Keratinocyte (primary cell): ENCODE measurements around the gene STRIT1. TPM values are rescaled to one million over a fixed set of nuclear protein-coding genes. Genes with fewer than 3 reads are reported as not detected.

Experiments used
- DNase-seq: peaks from one replicate; pipeline ENCODE4 v3.0.0-alpha.2; 2011; ENCODE audit warnings: low read depth, missing footprints, low spot score
- FAIRE-seq: peaks from 2 replicates; lab custom pipeline; 2011; peaks lifted over from hg19 to GRCh38; lab: Jason Lieb, UNC
- H2AFZ ChIP-seq: 2 replicates; pipeline ENCODE4 v1.6.0; 2012; ENCODE audit warnings: low read length, control low read depth, inconsistent platforms; ENCODE audit not compliant: control insufficient read depth
- H3K27ac ChIP-seq: 2 replicates; pipeline ENCODE4 v1.5.1; 2011; ENCODE audit warnings: low read length; ENCODE audit not compliant: control insufficient read depth, insufficient read depth
- H3K27me3 ChIP-seq: 3 replicates; pipeline ENCODE4 v1.6.0; 2011; ENCODE audit warnings: low read length; ENCODE audit not compliant: control insufficient read depth, insufficient read depth; ENCODE audit errors: extremely low read depth
- H3K36me3 ChIP-seq, 2 experiments: 2 replicates in 1 of 2; 3 replicates in 1 of 2; pipeline ENCODE4 v1.5.1; 2011; ENCODE audit warnings: low read length in 2 of 2, mild to moderate bottlenecking in 1 of 2; ENCODE audit not compliant: control insufficient read depth in 2 of 2, insufficient read depth in 2 of 2; ENCODE audit errors: extremely low read depth in 1 of 2
- H3K4me1 ChIP-seq: 3 replicates; pipeline ENCODE4 v1.5.1; 2011; ENCODE audit warnings: low read length; ENCODE audit not compliant: control insufficient read depth, insufficient read depth; ENCODE audit errors: extremely low read depth
- H3K4me2 ChIP-seq: 3 replicates; pipeline ENCODE4 v1.6.0; 2011; ENCODE audit warnings: low read depth, low read length; ENCODE audit not compliant: control insufficient read depth, insufficient read depth; ENCODE audit errors: extremely low read depth
- H3K4me3 ChIP-seq, 3 experiments: fragments of 200-600 bp in 1 of 3; sonication (generic) in 1 of 3; 2 replicates in 2 of 3; 3 replicates in 1 of 3; pipeline ENCODE4 v1.5.1; 2011 to 2016; ENCODE audit warnings: low read length in 3 of 3, mild to moderate bottlenecking in 3 of 3, control low read depth in 2 of 3, inconsistent platforms in 1 of 3, low read depth in 1 of 3, mixed read lengths in 1 of 3, mixed run types in 1 of 3, moderate library complexity in 1 of 3; ENCODE audit not compliant: control insufficient read depth in 2 of 3, insufficient read depth in 2 of 3; ENCODE audit errors: extremely low read depth in 1 of 3
- H3K79me2 ChIP-seq: 2 replicates; pipeline ENCODE4 v1.6.0; 2012; ENCODE audit warnings: low read length; ENCODE audit not compliant: control insufficient read depth, insufficient read depth
- H3K9ac ChIP-seq: 3 replicates; pipeline ENCODE4 v1.6.0; 2011; ENCODE audit warnings: low read length; ENCODE audit not compliant: control insufficient read depth, insufficient read depth; ENCODE audit errors: extremely low read depth
- H3K9me1 ChIP-seq: 3 replicates; pipeline ENCODE4 v1.6.0; 2011; ENCODE audit warnings: low read length; ENCODE audit not compliant: control insufficient read depth, insufficient read depth; ENCODE audit errors: extremely low read depth
- H3K9me3 ChIP-seq: 2 replicates; pipeline ENCODE4 v1.5.1; 2012; ENCODE audit warnings: low read depth, low read length; ENCODE audit not compliant: control insufficient read depth
- H4K20me1 ChIP-seq: 3 replicates; pipeline ENCODE4 v1.6.0; 2011; ENCODE audit warnings: low read length; ENCODE audit not compliant: control insufficient read depth, insufficient read depth; ENCODE audit errors: extremely low read depth
- CTCF ChIP-seq, 3 experiments: IDR thresholded peaks in 1 of 3; conservative IDR thresholded peaks in 1 of 3; optimal IDR thresholded peaks in 1 of 3; 2 replicates in 2 of 3; 3 replicates in 1 of 3; pipeline versions ENCODE3 to v1.5.1; 2011; ENCODE audit warnings: low read length in 3 of 3, mild to moderate bottlenecking in 3 of 3, moderate library complexity in 2 of 3, control low read depth in 1 of 3, inconsistent platforms in 1 of 3; ENCODE audit not compliant: insufficient read depth in 2 of 3; ENCODE audit errors: extremely low read depth in 1 of 3
- EZH2 ChIP-seq: IDR thresholded peaks from one replicate; pipeline ENCODE4 v1.6.1; 2012; ENCODE audit warnings: inconsistent platforms, mild to moderate bottlenecking, low read length, moderate library complexity
- dilution Hi-C: fragments of 300-500 bp; cut with MboI; formaldehyde crosslinking; loops from one replicate; pipeline ENCODE4 v1.7.0; 2020; ENCODE audit warnings: low sequenced_read_pairs; ENCODE audit not compliant: extremely low pct_ligation_motif_present
- polyA plus RNA-seq, 5 experiments: library from polyadenylated mRNA; depleted of rRNA in 3 of 5; stranded (reverse) in 3 of 5; stranded (forward) in 1 of 5; unstranded in 1 of 5; fragments of >200 nt; gene quantifications; 1 replicate in 1 of 5; 2 replicates in 3 of 5; 3 replicates in 1 of 5; pipeline versions ENCODE4 v1.2.1 to v1.2.3, GENCODE V29; 2011 to 2012; ENCODE audit warnings: missing spikeins in 2 of 5, low read depth in 1 of 5, low replicate concordance in 1 of 5

The STRIT1 gene
- polyA plus RNA-seq, 1 donor (not counting 4 experiments of a cell fraction or from before 2014, with no cell fraction given), result not detected

DNA sequence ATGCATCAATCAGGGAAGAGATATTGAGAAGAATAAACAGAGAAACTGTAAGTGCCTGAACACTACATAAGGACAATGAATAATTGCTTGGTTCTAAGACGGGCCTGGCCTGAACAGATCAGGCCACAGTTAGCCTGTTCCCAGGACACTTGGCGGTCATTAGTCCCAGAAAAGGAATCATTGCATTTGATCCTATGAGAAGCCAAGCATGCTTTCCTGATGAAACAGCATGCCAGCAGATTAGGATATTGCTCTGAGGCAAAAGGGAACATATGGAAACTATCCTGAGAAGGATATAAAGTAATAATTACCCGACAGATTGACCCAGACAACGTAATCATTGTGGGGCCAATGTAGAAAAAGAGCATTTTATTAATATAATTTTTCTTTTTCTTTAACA is 51.9 kb downstream of the STRIT1 start:
- no peak for DNase-seq
- no peak for FAIRE-seq
- no peaks in the 10 kb centered on the region for H3K9me3 ChIP-seq
- no peak overlapping the region for H3K4me2 ChIP-seq
- no peaks in the 10 kb centered on the region for H4K20me1 ChIP-seq
- no peak for TF ChIP-seq CTCF (optimal IDR thresholded peaks at IDR 0.05 in 1 of 3, IDR thresholded peaks at IDR 0.05 in 1 of 3, conservative IDR thresholded peaks at IDR 0.05 in 1 of 3; ENCODE audit: extremely low read depth in 1 of 3, insufficient read depth in 2 of 3, low read length in 3 of 3)
- TF ChIP-seq EZH2, result no peak
- no peaks in the 10 kb centered on the region for H3K4me1 ChIP-seq
- H3K9ac ChIP-seq, result no peak overlapping the region
- H3K27ac ChIP-seq, result no peak overlapping the region
- dilution Hi-C loops, result no loop called here
- no peak overlapping the region for H3K4me3 ChIP-seq
- H3K27me3 ChIP-seq, result no peaks in the 10 kb centered on the region
- H3K79me2 ChIP-seq, result no peaks in the 10 kb centered on the region
- H3K36me3 ChIP-seq, result no peaks in the 10 kb centered on the region
- H2AFZ ChIP-seq, result no peak overlapping the region
- H3K9me1 ChIP-seq, result no peaks in the 10 kb centered on the region

Other genes with a start within 250 kb of the STRIT1 start
- gene MME, start 213.4 kb downstream of the STRIT1 start, polyA plus RNA-seq, result 1.1 to 10.8 TPM (median 2.0 TPM) in 3 replicates